CD8-positive, alpha-beta memory T cell (primary cell): Measurements from ENCODE around the gene PPP6R2. TPM values are rescaled to one million over a fixed set of nuclear protein-coding genes. Genes with fewer than 3 reads are reported as not detected.
"Not testable (repeated sequence)": the region's sequence is repeated elsewhere in the genome, so short reads cannot be mapped to it uniquely, and the experiment has no call there.

Experiments used
- CTCF ChIA-PET: fragments of 350-600 bp; sonication (Branson Sonifier 250); formaldehyde crosslinking; loops from one replicate; lab custom pipeline; 2021; ENCODE audit warnings: antibody characterized with exemption; lab: Charles Lee
- POLR2A ChIA-PET: fragments of 350-600 bp; sonication (Branson Sonifier 250); formaldehyde crosslinking; loops from one replicate; lab custom pipeline; 2021; ENCODE audit warnings: antibody characterized with exemption; lab: Charles Lee
- DNase-seq, 5 donors: peaks; one replicate each; pipeline versions ENCODE4 v3.0.0 to v3.0.0-alpha.2; 2020 to 2022; ENCODE audit warnings: mixed read lengths in 1 of 5
- H3K27ac ChIP-seq: one replicate; pipeline ENCODE4 v1.7.0; 2013; ENCODE audit warnings: low read depth, mild to moderate bottlenecking, low read length, moderate library complexity
- H3K27me3 ChIP-seq: 2 replicates; pipeline ENCODE4 v1.7.0; 2013; ENCODE audit warnings: low read length, mild to moderate bottlenecking; ENCODE audit not compliant: insufficient read depth, poor library complexity, severe bottlenecking
- H3K36me3 ChIP-seq: 2 replicates; pipeline ENCODE4 v1.7.0; 2013; ENCODE audit warnings: mild to moderate bottlenecking, low read length, moderate library complexity; ENCODE audit not compliant: insufficient read depth
- H3K4me1 ChIP-seq: 2 replicates; pipeline ENCODE4 v1.7.0; 2013; ENCODE audit warnings: mild to moderate bottlenecking, low read length, moderate library complexity; ENCODE audit not compliant: insufficient read depth
- H3K4me3 ChIP-seq: 2 replicates; pipeline ENCODE4 v1.7.0; 2013; ENCODE audit warnings: mild to moderate bottlenecking, low read length
- H3K9me3 ChIP-seq: 2 replicates; pipeline ENCODE4 v1.7.0; 2013; ENCODE audit warnings: mild to moderate bottlenecking, low read length
- H3K27ac Mint-ChIP-seq, 8 donors: one replicate each; pipeline ENCODE4 v1.8.0; 2020 to 2021; ENCODE audit warnings: mixed read lengths in 8 of 8, mild to moderate bottlenecking in 6 of 8, inconsistent platforms in 3 of 8, moderate library complexity in 3 of 8
- H3K27me3 Mint-ChIP-seq, 2 donors: one replicate each; pipeline ENCODE4 v1.8.0; 2020 to 2021; ENCODE audit warnings: mixed read lengths in 2 of 2, mild to moderate bottlenecking in 1 of 2, moderate library complexity in 1 of 2
- H3K36me3 Mint-ChIP-seq, 3 donors: one replicate each; pipeline ENCODE4 v1.8.0; 2020 to 2021; ENCODE audit warnings: mixed read lengths in 3 of 3, inconsistent platforms in 1 of 3, mild to moderate bottlenecking in 1 of 3
- H3K4me1 Mint-ChIP-seq, 3 donors: one replicate each; pipeline ENCODE4 v1.8.0; 2020 to 2021; ENCODE audit warnings: mixed read lengths in 3 of 3, inconsistent platforms in 1 of 3, mild to moderate bottlenecking in 1 of 3
- H3K4me3 Mint-ChIP-seq, 7 donors: one replicate each; pipeline ENCODE4 v1.8.0; 2020 to 2021; ENCODE audit warnings: mixed read lengths in 7 of 7, mild to moderate bottlenecking in 6 of 7, moderate library complexity in 4 of 7, inconsistent platforms in 2 of 7
- H3K9me3 Mint-ChIP-seq, 5 donors: one replicate each; pipeline ENCODE4 v1.8.0; 2020 to 2022; ENCODE audit warnings: mixed read lengths in 5 of 5, mild to moderate bottlenecking in 3 of 5, moderate library complexity in 2 of 5, inconsistent platforms in 1 of 5
- polyA plus RNA-seq: library from polyadenylated mRNA; unstranded; fragments of 300-500 nt; fragmentation: Illumina TruSeq; gene quantifications from one replicate; pipeline ENCODE4 v1.2.3, GENCODE V29; 2021
- total RNA-seq, 2 experiments: library from RNA; stranded (reverse); gene quantifications; one replicate each; pipeline ENCODE4 v1.2.3, GENCODE V29; 2021

The PPP6R2 gene
- total and polyA plus RNA-seq, 3 experiments from 2014 or later: 34.2 to 55.9 (median 49.7) TPM

DNA sequence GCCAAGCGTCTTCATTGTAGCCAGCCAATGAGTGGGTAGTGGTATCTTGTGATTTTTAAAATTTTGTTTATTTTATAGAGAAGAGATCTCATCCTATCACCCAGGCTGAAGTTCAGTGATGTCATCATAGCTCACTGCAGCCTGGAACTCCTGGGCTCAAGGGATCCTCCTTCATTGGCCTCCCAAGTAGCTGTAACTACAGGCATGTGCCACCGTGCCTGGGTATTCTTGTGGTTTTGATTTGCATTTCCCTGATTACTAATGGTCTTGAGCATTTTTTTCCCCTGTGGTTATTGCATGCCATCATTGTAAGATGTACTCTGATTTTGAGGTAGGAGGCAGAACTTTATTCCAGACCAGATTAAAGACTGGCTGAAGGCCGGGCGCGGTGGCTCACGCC lies 13.9 kb upstream of the PPP6R2 start:
- H3K36me3 Mint-ChIP-seq: no peaks in the 10 kb centered on the region
- H3K36me3 ChIP-seq: no peaks in the 10 kb centered on the region
- no peak overlapping the region for H3K4me3 ChIP-seq
- H3K27me3 Mint-ChIP-seq: peaks cover 3 to 8% of the 10 kb centered on the region in 2 donors
- H3K9me3 ChIP-seq: no peaks in the 10 kb centered on the region
- H3K9me3 Mint-ChIP-seq: no peaks in the 10 kb centered on the region
- H3K27ac Mint-ChIP-seq: no peak overlapping the region
- DNase-seq: no peak
- H3K4me1 Mint-ChIP-seq: peaks cover 4 to 13% (median 13%) of the 10 kb centered on the region in 3 donors
- H3K4me1 ChIP-seq: peaks cover 7% of the 10 kb centered on the region
- no peak overlapping the region for H3K27ac ChIP-seq
- peak overlapping the region in 3 of 7 donors; percentile 6 to 54 (median 45) for H3K4me3 Mint-ChIP-seq
- no peaks in the 10 kb centered on the region for H3K27me3 ChIP-seq
- ChIA-PET CTCF (interaction anchor here (1.2 to 4.5 kb wide), 5 partner anchors 12 to 196 kb away, joined by 3 to 33 read pairs (median 9); partner anchors contain the start of genes HDAC10 and SCO2), POLR2A (no interaction called here)

DNA sequence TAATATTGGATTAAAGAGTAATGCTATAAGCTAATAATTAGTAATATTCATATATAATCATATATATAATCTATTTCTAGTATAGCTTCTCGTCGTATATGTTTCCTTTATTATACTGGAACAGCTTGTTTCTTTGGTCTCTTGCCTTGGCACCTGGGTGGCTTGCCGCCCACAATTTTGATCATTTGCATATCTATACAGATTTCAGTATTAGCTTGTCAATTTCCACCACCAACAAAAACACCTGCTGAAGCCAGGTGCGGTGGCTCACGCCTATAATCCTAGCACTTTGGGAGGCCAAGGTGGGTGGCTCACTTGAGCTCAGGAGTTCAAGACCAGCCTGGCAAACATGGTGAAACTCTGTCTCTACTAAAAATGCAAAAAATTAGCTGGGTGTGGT lies 8.7 kb upstream of the PPP6R2 start:
- H3K9me3 ChIP-seq, H3K27me3 Mint-ChIP-seq, H3K36me3 ChIP-seq, H3K27me3 ChIP-seq, DNase-seq, H3K4me1 Mint-ChIP-seq, H3K36me3 Mint-ChIP-seq, H3K9me3 Mint-ChIP-seq, H3K27ac Mint-ChIP-seq, H3K4me3 ChIP-seq, H3K27ac ChIP-seq, H3K4me3 Mint-ChIP-seq, H3K4me1 ChIP-seq, POLR2A ChIA-PET: not testable (repeated sequence)
- CTCF ChIA-PET: interaction anchor here (0.9 to 1.2 kb wide), 6 partner anchors 8 to 164 kb away, joined by 3 to 4 read pairs (median 3); no protein-coding TSS in a partner anchor

DNA sequence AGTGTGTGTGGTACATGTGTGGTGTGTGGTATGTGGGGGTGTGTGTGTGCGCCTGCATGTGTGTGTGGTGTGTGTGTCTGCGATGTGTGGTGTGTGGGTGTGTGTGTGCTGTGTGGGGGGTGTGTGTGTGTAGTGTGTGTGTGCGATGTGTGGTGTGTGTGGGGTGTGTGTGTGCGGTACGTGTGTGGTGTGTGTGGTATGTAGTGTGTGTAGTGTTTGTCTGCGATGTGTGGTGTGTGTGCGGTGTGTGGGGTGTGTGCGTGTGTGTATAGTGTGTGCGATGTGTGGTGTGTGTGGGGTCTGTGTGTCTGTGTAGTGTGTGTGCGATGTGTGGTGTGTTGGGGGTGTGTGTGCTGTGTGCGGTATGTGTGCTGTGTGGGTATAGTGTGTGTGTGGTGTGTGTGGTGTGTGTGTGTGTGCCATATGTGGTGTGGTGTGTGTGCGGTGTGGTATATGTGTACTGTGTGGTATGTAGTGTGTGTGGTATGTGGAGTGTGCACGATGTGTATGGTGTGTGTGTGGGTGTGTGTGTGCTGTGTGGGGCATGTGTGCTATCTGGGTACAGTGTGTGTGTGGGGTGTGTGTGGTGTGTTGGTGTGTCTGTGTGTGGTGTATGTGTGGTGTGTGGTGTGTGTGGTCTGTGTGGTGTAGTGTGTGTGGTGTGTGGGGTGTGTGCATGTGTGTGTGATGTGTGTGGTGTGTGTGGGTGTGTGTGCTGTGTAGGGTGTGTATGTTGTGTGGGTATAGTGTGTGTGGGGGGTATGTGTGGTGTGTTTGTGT lies 5.7 kb upstream of the PPP6R2 start:
- Histone ChIP-seq H3K4me1 (peaks cover 6% of the 10 kb centered on the region), H3K4me3 (no peak overlapping the region), H3K36me3 (no peaks in the 10 kb centered on the region), H3K9me3 (no peaks in the 10 kb centered on the region), H3K27me3 (no peaks in the 10 kb centered on the region), H3K27ac (no peak overlapping the region)
- no peak overlapping the region for H3K27ac Mint-ChIP-seq
- peaks cover 4 to 9% (median 4%) of the 10 kb centered on the region in 3 donors for H3K4me1 Mint-ChIP-seq
- H3K9me3 Mint-ChIP-seq: no peaks in the 10 kb centered on the region
- peaks cover 0 to 2% of the 10 kb centered on the region in 2 donors for H3K27me3 Mint-ChIP-seq
- no peak overlapping the region for H3K4me3 Mint-ChIP-seq
- CTCF ChIA-PET: no interaction called here
- POLR2A ChIA-PET: no interaction called here
- no peak for DNase-seq
- peaks cover 0 to 1% (median 0%) of the 10 kb centered on the region in 3 donors for H3K36me3 Mint-ChIP-seq

DNA sequence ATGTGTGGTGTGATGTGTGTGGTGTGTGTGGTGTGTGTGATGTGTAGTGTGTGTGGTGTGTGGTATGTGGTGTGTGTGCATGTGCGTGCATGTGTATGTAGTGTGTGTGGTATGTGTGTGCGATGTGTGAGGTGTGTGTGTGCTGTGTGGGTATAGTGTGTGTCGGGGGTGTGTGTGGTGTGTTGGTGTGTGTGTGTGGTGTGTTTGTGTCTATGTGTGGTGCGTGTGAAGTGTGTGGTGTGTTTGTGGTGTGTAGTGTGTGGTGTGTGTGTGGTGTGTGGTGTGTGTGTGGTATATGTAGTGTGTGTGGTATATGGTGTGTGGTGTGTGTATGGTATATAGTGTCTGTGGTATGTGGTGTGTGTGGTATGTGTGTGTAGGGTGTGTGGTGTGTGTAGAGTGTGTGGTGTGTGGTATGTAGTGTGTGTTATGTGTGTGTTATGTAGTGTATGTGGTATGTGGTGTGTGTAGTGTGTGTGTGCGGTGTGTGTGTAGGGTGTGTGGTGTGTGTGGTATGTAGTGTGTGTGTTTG lies 5.0 kb upstream of the PPP6R2 start:
- ChIA-PET POLR2A (no interaction called here), CTCF (no interaction called here)
- no peaks in the 10 kb centered on the region for H3K9me3 ChIP-seq

GRCh38 chr22:50338860-50339462 lies 4.2 kb upstream of the PPP6R2 start:
- H3K27ac Mint-ChIP-seq: no peak overlapping the region
- ChIA-PET CTCF (no interaction called here), POLR2A (no interaction called here)
- Histone ChIP-seq H3K27me3 (no peaks in the 10 kb centered on the region), H3K4me3 (no peak overlapping the region), H3K4me1 (peaks cover 6% of the 10 kb centered on the region), H3K36me3 (no peaks in the 10 kb centered on the region), H3K27ac (no peak overlapping the region), H3K9me3 (no peaks in the 10 kb centered on the region)
- H3K36me3 Mint-ChIP-seq: peaks cover 0 to 1% (median 0%) of the 10 kb centered on the region in 3 donors
- H3K27me3 Mint-ChIP-seq: no peaks in the 10 kb centered on the region
- H3K9me3 Mint-ChIP-seq: no peaks in the 10 kb centered on the region
- peaks cover 6 to 11% (median 8%) of the 10 kb centered on the region in 3 donors for H3K4me1 Mint-ChIP-seq
- no peak overlapping the region for H3K4me3 Mint-ChIP-seq
- no peak for DNase-seq

More for the DNA sequence above, 5.0 kb upstream of the PPP6R2 start:
- H3K27me3 Mint-ChIP-seq: peaks cover 0 to 2% of the 10 kb centered on the region in 2 donors
- H3K36me3 ChIP-seq: no peaks in the 10 kb centered on the region
- no peak overlapping the region for H3K4me3 Mint-ChIP-seq
- H3K9me3 Mint-ChIP-seq: no peaks in the 10 kb centered on the region
- H3K4me1 Mint-ChIP-seq: peaks cover 6 to 11% (median 8%) of the 10 kb centered on the region in 3 donors
- peaks cover 6% of the 10 kb centered on the region for H3K4me1 ChIP-seq
- no peak overlapping the region for H3K4me3 ChIP-seq
- DNase-seq: no peak
- H3K36me3 Mint-ChIP-seq: peaks cover 0 to 1% (median 0%) of the 10 kb centered on the region in 3 donors
- no peak overlapping the region for H3K27ac ChIP-seq
- no peaks in the 10 kb centered on the region for H3K27me3 ChIP-seq
- H3K27ac Mint-ChIP-seq: no peak overlapping the region

DNA sequence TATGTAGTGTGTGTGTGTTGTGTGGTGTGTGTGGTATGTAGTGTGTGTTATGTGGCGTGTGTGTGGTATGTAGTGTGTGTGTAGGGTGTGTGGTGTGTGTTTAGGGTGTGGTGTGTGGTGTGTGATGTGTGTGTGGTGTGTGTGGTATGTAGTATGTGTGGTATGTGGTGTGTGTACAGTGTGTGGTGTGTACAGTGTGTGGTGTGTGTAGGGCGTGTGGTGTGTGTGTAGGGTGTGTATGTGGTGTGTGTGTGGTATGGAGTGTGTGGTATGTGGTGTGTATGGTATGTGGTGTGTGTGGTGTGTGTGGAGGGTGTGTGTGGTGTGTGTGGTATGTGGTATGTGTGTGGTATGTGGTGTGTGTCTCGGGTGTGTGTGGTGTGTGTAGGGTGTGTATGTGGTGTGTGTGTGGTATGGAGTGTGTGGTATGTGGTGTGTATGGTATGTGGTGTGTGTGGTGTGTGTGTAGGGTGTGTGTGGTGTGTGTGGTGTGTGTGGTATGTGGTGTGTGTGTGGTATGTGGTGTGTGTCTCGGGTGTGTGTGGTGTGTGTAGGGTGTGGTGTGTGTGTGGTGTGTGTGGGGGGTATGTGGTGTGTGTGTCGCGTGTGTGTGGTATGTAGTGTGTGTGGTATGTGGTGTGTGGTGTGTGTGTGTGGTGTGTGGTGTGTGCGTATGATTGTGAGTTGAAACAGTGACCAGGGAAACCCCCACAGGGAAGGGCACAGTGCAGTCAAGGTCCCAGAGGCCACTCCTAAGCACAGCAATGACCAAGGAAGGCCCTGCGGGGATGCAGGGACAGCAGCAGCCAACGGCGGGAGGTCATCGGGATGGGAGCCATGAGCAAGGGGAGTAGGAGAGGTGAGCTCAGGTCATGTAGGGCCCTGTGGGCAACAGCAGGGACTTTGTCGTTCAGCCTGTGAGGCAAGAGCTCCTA lies 2.9 kb upstream of the PPP6R2 start:
- ChIA-PET POLR2A (interaction anchor here (1.2 kb wide), 1 partner anchor 89 kb away, joined by 3 read pairs; the partner anchor contains the start of gene HDAC10), CTCF (interaction anchor here (0.7 to 2.4 kb wide), 8 partner anchors 12 to 130 kb away, joined by 3 to 13 read pairs (median 4); partner anchors contain the start of genes DENND6B and HDAC10)
- H3K4me3 ChIP-seq: no peak overlapping the region
- no peaks in the 10 kb centered on the region for H3K27me3 Mint-ChIP-seq
- peaks cover 6 to 11% (median 8%) of the 10 kb centered on the region in 3 donors for H3K4me1 Mint-ChIP-seq
- DNase-seq: peak in 1 of 5 donors; percentile 9
- no peaks in the 10 kb centered on the region for H3K27me3 ChIP-seq
- H3K36me3 Mint-ChIP-seq: peaks cover 0 to 1% (median 0%) of the 10 kb centered on the region in 3 donors
- no peak overlapping the region for H3K27ac Mint-ChIP-seq
- peaks cover 6% of the 10 kb centered on the region for H3K4me1 ChIP-seq
- no peaks in the 10 kb centered on the region for H3K36me3 ChIP-seq
- no peak overlapping the region for H3K27ac ChIP-seq
- no peaks in the 10 kb centered on the region for H3K9me3 Mint-ChIP-seq
- H3K4me3 Mint-ChIP-seq: peak overlapping the region in 1 of 7 donors; percentile 18
- no peaks in the 10 kb centered on the region for H3K9me3 ChIP-seq

DNA sequence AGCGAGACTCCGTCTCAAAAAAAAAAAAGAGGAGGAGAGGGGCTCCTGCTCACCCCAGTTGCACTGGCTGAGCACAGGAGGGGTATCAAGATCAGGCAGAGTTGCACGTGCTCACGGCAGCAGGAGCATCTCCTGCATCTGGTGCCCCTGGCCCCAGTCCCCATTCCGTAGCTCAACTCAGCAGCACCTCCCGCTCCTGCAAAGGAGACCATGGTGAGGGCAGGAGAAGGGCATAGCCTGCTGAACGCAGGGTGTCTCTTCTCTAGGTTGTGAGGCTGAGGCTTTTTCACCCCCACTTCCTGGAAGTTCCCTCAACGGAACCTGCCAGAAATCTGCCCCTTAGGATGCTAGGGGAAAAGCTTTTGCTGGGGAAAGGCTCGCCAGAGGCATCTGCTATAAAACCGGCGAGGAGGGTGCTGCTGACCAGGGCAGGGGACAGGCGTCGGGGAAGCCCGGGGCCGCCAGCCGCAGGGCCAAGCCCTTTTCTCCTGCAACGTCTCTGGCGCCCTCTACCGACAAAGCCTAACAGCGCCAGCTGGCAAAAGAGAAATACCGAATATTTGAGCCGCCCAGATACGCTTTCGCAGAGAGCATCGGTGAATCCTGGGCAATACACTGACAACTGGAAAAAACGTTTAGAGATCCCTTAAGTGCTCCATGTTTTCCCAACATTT lies 1.0 kb upstream of the PPP6R2 start:
- no peaks in the 10 kb centered on the region for H3K36me3 ChIP-seq
- H3K4me1 Mint-ChIP-seq: peaks cover 6 to 12% (median 11%) of the 10 kb centered on the region in 3 donors
- H3K4me1 ChIP-seq: peaks cover 17% of the 10 kb centered on the region
- POLR2A ChIA-PET: interaction anchor here (0.6 to 1.9 kb wide), 6 partner anchors 19 to 253 kb away, joined by 3 to 7 read pairs (median 5); partner anchors contain the start of gene HDAC10
- H3K27me3 ChIP-seq: no peaks in the 10 kb centered on the region
- H3K27ac Mint-ChIP-seq: peak overlapping the region; percentile 88 to 96 (median 94)
- H3K9me3 Mint-ChIP-seq: no peaks in the 10 kb centered on the region
- peak overlapping the region; percentile 56 for H3K27ac ChIP-seq
- H3K4me3 ChIP-seq: peak overlapping the region; percentile 44
- CTCF ChIA-PET: interaction anchor here (0.8 to 2.4 kb wide), 33 partner anchors 8 to 279 kb away, joined by 3 to 14 read pairs (median 4); partner anchors contain the start of genes HDAC10 and SCO2
- peaks cover 0 to 1% (median 0%) of the 10 kb centered on the region in 3 donors for H3K36me3 Mint-ChIP-seq
- H3K9me3 ChIP-seq: no peaks in the 10 kb centered on the region
- H3K4me3 Mint-ChIP-seq: peak overlapping the region; percentile 85 to 96 (median 89)
- H3K27me3 Mint-ChIP-seq: no peaks in the 10 kb centered on the region
- peak; percentile 81 to 91 (median 86) for DNase-seq
